ENCODE results near the gene PLEKHA8.

Gene PLEKHA8

DNA sequence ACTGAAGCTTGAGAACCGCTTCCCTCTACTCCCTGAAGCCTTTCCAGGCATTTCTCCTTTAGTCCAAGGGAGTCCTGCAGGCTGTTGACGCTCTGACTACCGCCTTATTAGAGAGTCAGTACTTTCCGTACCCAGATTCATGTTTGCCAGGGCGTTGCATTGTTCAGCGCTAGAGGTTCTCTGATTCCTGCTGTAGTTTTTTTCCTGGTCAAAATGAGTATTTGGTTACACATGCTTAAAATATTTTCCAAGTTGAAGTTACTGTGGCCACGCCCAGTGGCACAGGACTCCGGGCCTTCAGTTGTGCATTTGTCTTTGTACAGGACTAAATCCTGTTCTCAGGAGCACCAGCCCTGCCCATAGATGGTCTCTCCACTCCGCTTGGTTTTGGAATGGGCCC lies 114.5 kb downstream of the PLEKHA8 start:
- intact Hi-C loops (cut with DNase I; ENCODE audit: low total_unique reads) = no loop called here
- Histone ChIP-seq H3K4me3 (peak overlapping the region; percentile 4 to 16), H3K27ac (peak overlapping the region; percentile 63 to 66), H3K4me1 (peaks cover 0 to 97% (median 47%) of the 10 kb centered on the region in 4 donors), H3K9me3 (no peaks in the 10 kb centered on the region), H3K27me3 (no peaks in the 10 kb centered on the region), H3K36me3 (peaks cover 0 to 5% (median 0%) of the 10 kb centered on the region in 3 donors)
- TF ChIP-seq CTCF (IDR thresholded peaks at IDR 0.05) = no peak
- peak; percentile 68 to 83 for DNase-seq

GRCh38 chr7:30143748-30144251 lies 115.6 kb downstream of the PLEKHA8 start:
- Histone ChIP-seq H3K4me1 (peaks cover 0 to 86% (median 40%) of the 10 kb centered on the region in 4 donors), H3K27me3 (no peaks in the 10 kb centered on the region), H3K27ac (peak overlapping the region; percentile 52 to 63), H3K9me3 (no peaks in the 10 kb centered on the region), H3K4me3 (no peak overlapping the region), H3K36me3 (peaks cover 0 to 5% (median 0%) of the 10 kb centered on the region in 3 donors)
- intact Hi-C loops (cut with DNase I; ENCODE audit: low total_unique reads) = no loop called here
- no peak for TF ChIP-seq CTCF (IDR thresholded peaks at IDR 0.05)
- no peak for DNase-seq

DNA sequence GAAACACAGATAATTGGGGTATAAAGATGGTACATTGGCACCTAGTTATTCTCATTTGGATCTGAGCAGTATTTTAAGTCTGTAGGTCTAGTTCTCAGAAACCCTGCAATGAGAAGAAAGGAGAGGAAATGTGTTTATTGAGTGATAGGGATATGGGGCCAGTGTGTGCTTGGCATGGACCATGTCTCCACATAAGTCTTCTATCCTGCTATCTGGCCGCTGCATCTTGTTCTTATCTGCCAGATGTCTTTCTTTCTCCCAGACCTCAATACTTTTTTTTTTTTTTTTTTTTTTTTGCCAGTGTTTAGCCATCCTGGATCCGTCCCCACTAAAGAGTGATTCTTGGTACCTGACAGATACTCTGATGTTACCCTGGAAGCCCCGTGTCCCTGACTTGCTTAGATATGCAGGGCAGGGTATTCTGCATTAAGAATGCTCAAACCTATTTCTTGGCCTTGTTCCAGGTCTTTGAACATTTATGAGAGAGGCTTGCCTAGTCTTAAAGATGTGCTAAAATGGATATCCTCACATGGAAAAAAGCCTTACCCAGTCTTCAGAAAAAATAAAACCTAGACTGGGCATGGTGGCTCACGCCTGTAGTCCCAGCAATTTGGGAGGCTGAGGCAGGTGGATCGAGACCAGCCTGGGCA lies 116.6 kb downstream of the PLEKHA8 start:
- intact Hi-C loops (cut with DNase I; ENCODE audit: low total_unique reads) = no loop called here
- no peak for DNase-seq
- Histone ChIP-seq H3K4me1 (peaks cover 0 to 76% (median 38%) of the 10 kb centered on the region in 4 donors), H3K36me3 (peaks cover 0 to 9% (median 0%) of the 10 kb centered on the region in 3 donors), H3K27ac (no peak overlapping the region), H3K27me3 (no peaks in the 10 kb centered on the region), H3K4me3 (no peak overlapping the region), H3K9me3 (no peaks in the 10 kb centered on the region)
- TF ChIP-seq CTCF (IDR thresholded peaks at IDR 0.05) = no peak

GRCh38 chr7:30145426-30145970 lies 117.3 kb downstream of the PLEKHA8 start:
- Histone ChIP-seq H3K9me3 (no peaks in the 10 kb centered on the region), H3K36me3 (peaks cover under 1 to 13% (median 7%) of the 10 kb centered on the region in 3 donors), H3K27ac (no peak overlapping the region), H3K4me3 (no peak overlapping the region), H3K27me3 (no peaks in the 10 kb centered on the region), H3K4me1 (peaks cover 0 to 69% (median 37%) of the 10 kb centered on the region in 4 donors)
- intact Hi-C loops (cut with DNase I; ENCODE audit: low total_unique reads) = no loop called here
- no peak for DNase-seq
- TF ChIP-seq CTCF (IDR thresholded peaks at IDR 0.05) = no peak

GRCh38 chr7:30146127-30146612 lies 118.0 kb downstream of the PLEKHA8 start:
- DNase-seq = no peak

More at GRCh38 chr7:30146127-30146612, 118.0 kb downstream of the PLEKHA8 start:
- no peak for TF ChIP-seq CTCF (IDR thresholded peaks at IDR 0.05)
- H3K36me3 ChIP-seq = peaks cover 8 to 19% (median 13%) of the 10 kb centered on the region in 3 donors
- no peak overlapping the region for H3K4me3 ChIP-seq
- intact Hi-C loops (cut with DNase I; ENCODE audit: low total_unique reads) = no loop called here
- no peaks in the 10 kb centered on the region for H3K9me3 ChIP-seq
- no peak overlapping the region for H3K27ac ChIP-seq
- peaks cover 0 to 62% (median 37%) of the 10 kb centered on the region in 4 donors for H3K4me1 ChIP-seq
- H3K27me3 ChIP-seq = no peaks in the 10 kb centered on the region
